A549 (cell line): Measurements from ENCODE around the gene DEFB119. TPM values are rescaled to one million over a fixed set of nuclear protein-coding genes. Genes with fewer than 3 reads are reported as not detected.
"Not testable (repeated sequence)": the region's sequence is repeated elsewhere in the genome, so short reads cannot be mapped to it uniquely, and the experiment has no call there.

Experiments
- ATAC-seq, 2 experiments: fragments of 200-7000 bp in 1 of 2; fragments of >200 bp in 1 of 2; cut with Nextera tagmentation in 1 of 2; cut with Tn5 transposase in 1 of 2; 3 replicates each; pipeline versions ENCODE4 v1.8.0 to v1.9.1; 2018 to 2020; ENCODE audit warnings: mild to moderate bottlenecking in 1 of 2, moderate library complexity in 1 of 2
- CTCF ChIA-PET: fragments of 300-600 bp; sonication (Branson Sonifier 250); formaldehyde crosslinking; extraction: SDS; loops from one replicate; lab custom pipeline; 2021; ENCODE audit warnings: antibody characterized with exemption, inconsistent platforms; lab: Yijun Ruan, JAX
- POLR2A ChIA-PET: fragments of 350-600 bp; formaldehyde crosslinking; extraction: SDS; loops from one replicate; lab custom pipeline; 2021; ENCODE audit warnings: antibody characterized with exemption, inconsistent platforms; lab: Yijun Ruan, JAX
- DNase-seq, 2 experiments: peaks; one replicate each; pipeline versions ENCODE4 v3.0.0 to v3.0.0-alpha.2; 2011 to 2016; ENCODE audit warnings: low read depth in 1 of 2, low spot score in 1 of 2
- FAIRE-seq: peaks from 2 replicates; lab custom pipeline; 2011; peaks lifted over from hg19 to GRCh38; lab: Jason Lieb, UNC
- H3K27ac ChIP-seq, 2 experiments: fragments of >200 bp; sonication (Bioruptor Twin); formaldehyde crosslinking; 3 replicates each; pipeline ENCODE4 v1.5.1; 2016 to 2017
- H3K4me1 ChIP-seq: fragments of >200 bp; sonication (Bioruptor Twin); formaldehyde crosslinking; 3 replicates; pipeline ENCODE4 v1.6.1; 2016
- H3K4me2 ChIP-seq: fragments of >200 bp; sonication (Bioruptor Twin); formaldehyde crosslinking; 3 replicates; pipeline ENCODE4 v1.6.1; 2016
- H3K4me3 ChIP-seq: fragments of >200 bp; sonication (Bioruptor Twin); formaldehyde crosslinking; 3 replicates; pipeline ENCODE4 v1.5.1; 2016
- H3K9me3 ChIP-seq: fragments of >200 bp; sonication (Bioruptor Twin); formaldehyde crosslinking; 3 replicates; pipeline ENCODE4 v1.6.1; 2016
- ATOH8 ChIP-seq: fragments of 250-450 bp; sonication (Bioruptor Pico); IDR thresholded peaks from 2 replicates; pipeline ENCODE4 v1.5.0; 2020; ENCODE audit warnings: low read depth, mild to moderate bottlenecking, moderate library complexity
- BHLHE40 ChIP-seq: IDR thresholded peaks from 2 replicates; pipeline ENCODE4 v1.6.1; 2012; ENCODE audit warnings: low read depth, low read length, inconsistent platforms
- CBX2 ChIP-seq: fragments of 200-600 bp; sonication (generic); IDR thresholded peaks from 2 replicates; pipeline ENCODE4 v1.6.1; 2016; ENCODE audit warnings: low read depth, mild to moderate bottlenecking, borderline replicate concordance
- CBX8 ChIP-seq: fragments of 200-600 bp; sonication (generic); IDR thresholded peaks from 2 replicates; pipeline ENCODE4 v1.6.1; 2016
- CEBPB ChIP-seq, 2 experiments: fragments of >200 bp in 1 of 2; sonication (Bioruptor Twin) in 1 of 2; formaldehyde crosslinking in 1 of 2; IDR thresholded peaks; 2 replicates each; pipeline ENCODE4 v1.6.1; 2012 to 2016
- CHD4 ChIP-seq: fragments of 200-600 bp; sonication (generic); IDR thresholded peaks from 2 replicates; pipeline ENCODE4 v1.6.1; 2016; ENCODE audit warnings: antibody characterized with exemption, mild to moderate bottlenecking, borderline replicate concordance
- E2F6 ChIP-seq: IDR thresholded peaks from 2 replicates; pipeline ENCODE4 v1.6.1; 2012; ENCODE audit warnings: low read depth, borderline replicate concordance
- EP300 ChIP-seq, 2 experiments: fragments of >200 bp; sonication (Bioruptor Twin); formaldehyde crosslinking; IDR thresholded peaks; 2 replicates in 1 of 2; 3 replicates in 1 of 2; pipeline ENCODE4 v1.6.1; 2016 to 2017
- FOXS1 ChIP-seq: fragments of 250-450 bp; sonication (Bioruptor Pico); IDR thresholded peaks from 2 replicates; pipeline ENCODE4 v1.5.0; 2020; ENCODE audit warnings: mild to moderate bottlenecking, moderate library complexity
- GATA3 ChIP-seq: IDR thresholded peaks from 2 replicates; pipeline ENCODE4 v1.6.1; 2012; ENCODE audit warnings: borderline replicate concordance
- HDAC2 ChIP-seq: fragments of 200-600 bp; sonication (generic); IDR thresholded peaks from 2 replicates; pipeline ENCODE4 v1.6.1; 2016
- HEYL ChIP-seq: fragments of 250-450 bp; sonication (Bioruptor Pico); IDR thresholded peaks from 2 replicates; pipeline ENCODE4 v1.8.0; 2021; ENCODE audit warnings: mild to moderate bottlenecking, moderate library complexity
- HOXA7 ChIP-seq: fragments of 250-450 bp; sonication (Bioruptor Pico); IDR thresholded peaks from 2 replicates; pipeline ENCODE4 v1.5.0; 2020; ENCODE audit warnings: mild to moderate bottlenecking, moderate library complexity
- HOXB13 ChIP-seq: fragments of 250-450 bp; sonication (Bioruptor Pico); IDR thresholded peaks from 2 replicates; pipeline ENCODE4 v1.5.0; 2020; ENCODE audit warnings: low read depth, mild to moderate bottlenecking, moderate library complexity
- MAFK ChIP-seq: fragments of 450-650 bp; IDR thresholded peaks from 2 replicates; pipeline ENCODE4 v1.6.1; 2014; ENCODE audit not compliant: partially characterized antibody
- MAX ChIP-seq: IDR thresholded peaks from 2 replicates; pipeline ENCODE4 v1.6.1; 2012
- MYC ChIP-seq: IDR thresholded peaks from 2 replicates; pipeline ENCODE4 v1.6.1; 2012; ENCODE audit warnings: mild to moderate bottlenecking, inconsistent platforms, low read length, improper control_type of control experiment, borderline replicate concordance
- NR3C1 ChIP-seq: fragments of >200 bp; sonication (Bioruptor Twin); formaldehyde crosslinking; IDR thresholded peaks from 3 replicates; pipeline ENCODE4 v1.6.1; 2017
- POLR2AphosphoS2 ChIP-seq: conservative IDR thresholded peaks from 2 replicates; pipeline ENCODE4 v1.6.1; 2012; ENCODE audit warnings: low read length, improper control_type of control experiment, inconsistent platforms
- RNF2 ChIP-seq: fragments of 200-600 bp; sonication (generic); IDR thresholded peaks from 2 replicates; pipeline ENCODE4 v1.6.1; 2016; ENCODE audit warnings: low read depth, mild to moderate bottlenecking, antibody characterized with exemption, moderate library complexity, borderline replicate concordance
- ZFP36 ChIP-seq: fragments of 450-650 bp; IDR thresholded peaks from 2 replicates; pipeline ENCODE4 v1.6.1; 2014; ENCODE audit warnings: borderline replicate concordance; ENCODE audit not compliant: partially characterized antibody
- WGBS: methylation state at CpG from one replicate; pipeline ENCODE4 v1.1.6; 2017; ENCODE audit errors: missing lambda C conversion rate; 5-methylcytosine and 5-hydroxymethylcytosine counted together
- polyA minus RNA-seq: library from RNA; depleted of rRNA, polyadenylated mRNA; stranded (reverse); fragments of >200 nt; gene quantifications from 2 replicates; pipeline ENCODE4 v1.2.3, GENCODE V29; 2011; rRNA and poly(A)+ RNA removed
- polyA plus RNA-seq, 4 experiments: library from polyadenylated mRNA; depleted of rRNA in 3 of 4; stranded (reverse); fragments of >200 nt; fragmentation: RNase III in 1 of 4; extraction: RNeasy Plus Mini Kit Qiagen cat#74134 plus additional on column Dnase treatment in 1 of 4; gene quantifications; 2 replicates in 3 of 4; 3 replicates in 1 of 4; pipeline ENCODE4 v1.2.3, GENCODE V29; 2011 to 2017

The DEFB119 gene
- polyA plus RNA-seq (2011; rRNA removed), result not detected in 2 replicates
- not detected in 2 replicates for polyA plus RNA-seq (2012; cell fraction: cytosol; rRNA removed)
- polyA plus RNA-seq (2012; cell fraction: nucleus; rRNA removed), result not detected in 2 replicates
- polyA plus RNA-seq (2017; fragmentation: RNase III; extraction: RNeasy Plus Mini Kit Qiagen cat#74134 plus additional on column Dnase treatment), result not detected in 3 replicates
- polyA minus RNA-seq, result not detected in 2 replicates

- no peak within 1 kb of the TSS for H3K4me2 ChIP-seq
- CTCF ChIA-PET, result interaction anchor here (0.9 to 1.6 kb wide), 4 partner anchors 13 to 113 kb away, joined by 3 to 4 read pairs (median 3); no protein-coding TSS in a partner anchor
- no peaks in the 10 kb centered on the region for H3K4me1 ChIP-seq
- no peak within 1 kb of the TSS for H3K4me3 ChIP-seq
- FAIRE-seq, result no peak
- DNase-seq, result no peak
- no peaks in the 10 kb centered on the region for H3K9me3 ChIP-seq
- POLR2A ChIA-PET, result no interaction called here
- WGBS, result 0% methylated on average over 1 of the region's 1 CpG
- no peak for ATAC-seq
- no peak within 1 kb of the TSS for H3K27ac ChIP-seq
- TF ChIP-seq CHD4 (no peak), HOXB13 (no peak), HEYL (CRISPR knock-in tag) (no peak), E2F6 (no peak), HDAC2 (no peak), CBX8 (no peak), CBX2 (no peak), EP300 (IDR thresholded peaks at IDR 0.05) (no peak), POLR2AphosphoS2 (no peak), GATA3 (no peak), MAFK (no peak), ZFP36 (no peak), ATOH8 (CRISPR knock-in tag) (no peak), MAX (no peak), MYC (no peak), CEBPB (IDR thresholded peaks at IDR 0.05) (no peak), FOXS1 (CRISPR knock-in tag) (no peak)
Observed at GRCh38 chr20:31390490-31390889, at the start of gene DEFB119. Gene DEFB119, minus strand, starts transcription at chr20:31390590. Its CDS starts 107 bp downstream, at chr20:31390483.

GRCh38 chr20:31430568-31431115 is 40.3 kb upstream of the DEFB119 start:
- DNase-seq (no peak), ATAC-seq (no peak; a peak in 1 of 6 replicates), FAIRE-seq (no peak)
- TF ChIP-seq EP300 (IDR thresholded peaks at IDR 0.05) (no peak), NR3C1 (no peak), ATOH8 (CRISPR knock-in tag) (no peak), RNF2 (no peak), BHLHE40 (no peak), HOXA7 (CRISPR knock-in tag) (no peak), E2F6 (no peak), MAFK (peak; percentile 82)
- Histone ChIP-seq H3K4me1 (no peaks in the 10 kb centered on the region), H3K4me2 (no peak overlapping the region), H3K4me3 (no peak overlapping the region), H3K9me3 (no peaks in the 10 kb centered on the region; the same call in 2 of the 3 replicates), H3K27ac (no peak overlapping the region)
- WGBS, result 3% methylated on average over 4 of the region's 4 CpGs
- POLR2A ChIA-PET, result no interaction called here
- CTCF ChIA-PET, result interaction anchor here (0.7 kb wide), 1 partner anchor 189 kb away, joined by 4 read pairs; no protein-coding TSS in a partner anchor

- 43% methylated on average over 7 of the region's 31 CpGs for WGBS
- H3K9me3 ChIP-seq, H3K4me2 ChIP-seq, CTCF ChIA-PET, DNase-seq, ATAC-seq, FAIRE-seq, H3K4me3 ChIP-seq, H3K4me1 ChIP-seq, H3K27ac ChIP-seq, POLR2A ChIA-PET: not testable (repeated sequence)
Observed at GRCh38 chr20:31427576-31427975, 37.2 kb upstream of the DEFB119 start.

GRCh38 chr20:31426891-31427551 is 36.6 kb upstream of the DEFB119 start:
- DNase-seq, FAIRE-seq, ATAC-seq, POLR2A ChIA-PET, H3K4me3 ChIP-seq, H3K9me3 ChIP-seq, CTCF ChIA-PET, H3K27ac ChIP-seq, H3K4me1 ChIP-seq, H3K4me2 ChIP-seq: not testable (repeated sequence)
- 67% methylated on average over 3 of the region's 48 CpGs for WGBS
